HCT116 (cell line): Measurements from ENCODE around the gene TMEM176B. TPM values are rescaled to one million over a fixed set of nuclear protein-coding genes. Genes with fewer than 3 reads are reported as not detected.

Source experiments
- ATAC-seq: fragments of 200-7000 bp; cut with Tn5 transposase; 2 replicates; pipeline ENCODE4 v1.9.1; 2020; ENCODE audit warnings: mild to moderate bottlenecking, moderate library complexity
- BruUV-seq: library from RNA; stranded (reverse); fragments of 400-500 nt; replicated peaks from 2 replicates; lab custom pipeline; 2021; lab: Mats Ljungman, UMichigan
- CTCF ChIA-PET: fragments of 300-600 bp; sonication (Branson Sonifier 250); formaldehyde crosslinking; loops from one replicate; lab custom pipeline; 2021; ENCODE audit warnings: antibody characterized with exemption; lab: Charles Lee
- POLR2A ChIA-PET: fragments of 300-600, 350-600 bp; sonication (Branson Sonifier 250); formaldehyde crosslinking; loops from one replicate; lab custom pipeline; 2021; ENCODE audit warnings: antibody characterized with exemption; lab: Charles Lee
- RAD21 ChIA-PET, 2 experiments: fragments of 300-600 bp; sonication (Branson Sonifier 250); formaldehyde crosslinking; loops; one replicate each; lab custom pipeline; 2023; ENCODE audit warnings: low total read pairs in 2 of 2; ENCODE audit not compliant: uncharacterized antibody in 2 of 2, unreplicated experiment in 2 of 2, low non-redundant PET in 1 of 2; lab: Charles Lee
- DNase-seq: peaks from one replicate; pipeline ENCODE4 v3.0.0-alpha.2; 2010; ENCODE audit warnings: low read depth, low spot score
- H2AFZ ChIP-seq: fragments of 200-600 bp; shearing (Covaris generic), sonication (generic); 2 replicates; pipeline ENCODE4 v1.6.1; 2017; ENCODE audit warnings: low read depth, mixed run types, mixed read lengths, antibody characterized with exemption, low read length; ENCODE audit not compliant: poor library complexity, severe bottlenecking
- H3K27ac ChIP-seq: 2 replicates; pipeline ENCODE4 v1.5.1; 2012; ENCODE audit warnings: low read depth, low read length
- H3K27me3 ChIP-seq: fragments of 200-600 bp; sonication (generic); 2 replicates; pipeline ENCODE4 v1.6.1; 2016; ENCODE audit warnings: mixed run types, low read length, mixed read lengths; ENCODE audit not compliant: insufficient read depth
- H3K36me3 ChIP-seq, 2 experiments: fragments of 200-500 bp in 1 of 2; fragments of 200-600 bp in 1 of 2; sonication (Bioruptor generic) in 1 of 2; sonication (generic) in 1 of 2; 2 replicates each; pipeline versions ENCODE4 v1.5.1 to v1.6.1; 2014 to 2016; ENCODE audit warnings: low read length in 2 of 2, inconsistent platforms in 1 of 2, mixed read lengths in 1 of 2, mixed run types in 1 of 2; ENCODE audit not compliant: insufficient read depth in 2 of 2, control insufficient read depth in 1 of 2
- H3K4me1 ChIP-seq, 2 experiments: fragments of 200-600 bp in 1 of 2; sonication (generic) in 1 of 2; 2 replicates each; pipeline versions ENCODE4 v1.5.1 to v1.6.1; 2012 to 2017; ENCODE audit warnings: low read length in 2 of 2, inconsistent platforms in 1 of 2, mild to moderate bottlenecking in 1 of 2, mixed read lengths in 1 of 2, mixed run types in 1 of 2, moderate library complexity in 1 of 2; ENCODE audit not compliant: insufficient read depth in 2 of 2, control insufficient read depth in 1 of 2
- H3K4me2 ChIP-seq: fragments of 200-600 bp; sonication (generic); 2 replicates; pipeline ENCODE4 v1.6.1; 2017; ENCODE audit warnings: mixed run types, low read length, mixed read lengths
- H3K4me3 ChIP-seq, 2 experiments: fragments of 200-600 bp in 1 of 2; sonication (generic) in 1 of 2; replicated peaks in 1 of 2; 2 replicates each; pipeline ENCODE4 v1.5.1; 2011 to 2016; ENCODE audit warnings: low read length in 2 of 2, control low read depth in 1 of 2, low read depth in 1 of 2, mild to moderate bottlenecking in 1 of 2, mixed read lengths in 1 of 2, mixed run types in 1 of 2
- H3K79me2 ChIP-seq: fragments of 200-600 bp; sonication (generic); 2 replicates; pipeline ENCODE4 v1.6.1; 2017; ENCODE audit warnings: mild to moderate bottlenecking, mixed run types, low read length, moderate library complexity, mixed read lengths; ENCODE audit not compliant: insufficient read depth
- H3K9ac ChIP-seq: fragments of 200-600 bp; sonication (generic); 2 replicates; pipeline ENCODE4 v1.6.1; 2016; ENCODE audit warnings: low read length, mixed read lengths
- H3K9me2 ChIP-seq: fragments of 200-600 bp; sonication (generic), shearing (Covaris generic); 2 replicates; pipeline ENCODE4 v1.6.1; 2017; ENCODE audit warnings: mixed run types, mild to moderate bottlenecking, moderate library complexity; ENCODE audit not compliant: insufficient read depth
- H3K9me3 ChIP-seq, 2 experiments: fragments of 200-500 bp in 1 of 2; fragments of 200-600 bp in 1 of 2; sonication (Bioruptor generic) in 1 of 2; sonication (generic) in 1 of 2; 2 replicates each; pipeline ENCODE4 v1.6.1; 2014 to 2017; ENCODE audit warnings: low read length in 2 of 2, mixed read lengths in 2 of 2, inconsistent platforms in 1 of 2, low read depth in 1 of 2, mild to moderate bottlenecking in 1 of 2, mixed run types in 1 of 2, moderate library complexity in 1 of 2; ENCODE audit not compliant: control insufficient read depth in 1 of 2, insufficient read depth in 1 of 2
- H4K20me1 ChIP-seq: fragments of 200-600 bp; sonication (generic), shearing (Covaris generic); 2 replicates; pipeline ENCODE4 v1.6.1; 2017; ENCODE audit warnings: mixed run types, mild to moderate bottlenecking, moderate library complexity; ENCODE audit not compliant: insufficient read depth
- CTCF ChIP-seq, 3 experiments: fragments of 200-600 bp in 1 of 3; sonication (generic) in 1 of 3; IDR thresholded peaks in 2 of 3; conservative IDR thresholded peaks in 1 of 3; 2 replicates each; pipeline ENCODE4 v1.5.1; 2012 to 2017; ENCODE audit warnings: low read depth in 2 of 3, low read length in 2 of 3, antibody characterized with exemption in 1 of 3, borderline replicate concordance in 1 of 3, control low read depth in 1 of 3, mild to moderate bottlenecking in 1 of 3, mixed read lengths in 1 of 3, mixed run types in 1 of 3, moderate library complexity in 1 of 3; ENCODE audit not compliant: insufficient read depth in 1 of 3
- JUND ChIP-seq: IDR thresholded peaks from 2 replicates; pipeline ENCODE4 v1.6.1; 2012
- MAX ChIP-seq: IDR thresholded peaks from 2 replicates; pipeline ENCODE4 v1.6.1; 2012
- POLR2A ChIP-seq: IDR thresholded peaks from 2 replicates; pipeline ENCODE4 v1.7.0; 2011; ENCODE audit warnings: borderline replicate concordance; ENCODE audit not compliant: insufficient read depth, insufficient read length; ENCODE audit errors: extremely low read depth
- POLR2AphosphoS5 ChIP-seq: IDR thresholded peaks from 2 replicates; pipeline ENCODE4 v1.6.1; 2011; ENCODE audit warnings: mild to moderate bottlenecking, low read depth, low read length, moderate library complexity
- RAD21 ChIP-seq: IDR thresholded peaks from 2 replicates; pipeline ENCODE4 v1.6.1; 2012; ENCODE audit warnings: low read depth, mild to moderate bottlenecking
- YY1 ChIP-seq: IDR thresholded peaks from 2 replicates; pipeline ENCODE4 v1.6.1; 2011; ENCODE audit warnings: low read length, low read depth, moderate library complexity, mild to moderate bottlenecking; ENCODE audit not compliant: insufficient replicate concordance; ENCODE audit errors: extremely low read depth
- ZNF274 ChIP-seq: fragments of 200-500 bp; sonication (Bioruptor generic); IDR thresholded peaks from 2 replicates; pipeline ENCODE4 v1.6.1; 2014; ENCODE audit warnings: mild to moderate bottlenecking, low read depth, low read length, inconsistent platforms
- intact Hi-C: fragments of 100-400 bp; cut with micrococcal nuclease; formaldehyde crosslinking; loops from 2 replicates; pipeline ENCODE4 v1.10.0; 2022
- total RNA-seq: library from RNA; stranded (reverse); gene quantifications from one replicate; pipeline ENCODE4 v1.2.1, GENCODE V29; 2021; ENCODE audit not compliant: unreplicated experiment

The TMEM176B gene
- total RNA-seq, 1 experiment from 2014 or later, result 0.42 TPM

- RAD21 ChIA-PET, result no interaction called here
- Histone ChIP-seq H3K4me3 (no peak overlapping the region), H3K4me1 (no peaks in the 10 kb centered on the region), H4K20me1 (no peaks in the 10 kb centered on the region), H2AFZ (no peak overlapping the region), H3K79me2 (no peaks in the 10 kb centered on the region), H3K36me3 (no peaks in the 10 kb centered on the region), H3K9ac (no peak overlapping the region), H3K4me2 (no peak overlapping the region), H3K9me2 (no peaks in the 10 kb centered on the region), H3K9me3 (no peaks in the 10 kb centered on the region), H3K27me3 (0 out of 2 replicates have a peak, but pooled peaks cover 2% of the 10 kb centered on the region), H3K27ac (no peak overlapping the region)
- CTCF ChIA-PET, result no interaction called here
- TF ChIP-seq MAX (no peak), RAD21 (no peak), POLR2A (no peak), ZNF274 (no peak), YY1 (no peak), JUND (no peak), POLR2AphosphoS5 (no peak), CTCF (IDR thresholded peaks at IDR 0.05 in 2 of 3, conservative IDR thresholded peaks at IDR 0.05 in 1 of 3; ENCODE audit: borderline replicate concordance in 1 of 3, insufficient read depth in 1 of 3, low read depth in 2 of 3, low read length in 2 of 3) (no peak)
- no TSS peak for BruUV-seq
- ATAC-seq, result no peak
- intact Hi-C loops, result no loop called here
- DNase-seq, result no peak
- POLR2A ChIA-PET, result no interaction called here
Observed at GRCh38 chr7:150801946-150802771, 2.0 kb upstream of the TMEM176B start.
